Measurements from ENCODE around the gene TAF3.

The TAF3 gene

GRCh38 chr10:8057636-8058273 lies 239.4 kb downstream of the TAF3 start:
- peak; percentile 71 for DNase-seq (ENCODE audit: low spot score)

GRCh38 chr10:8058274-8059111 lies 240.2 kb downstream of the TAF3 start:
- no peak for DNase-seq (ENCODE audit: low spot score)

- DNase-seq (ENCODE audit: low spot score) = no peak
Observed at GRCh38 chr10:8059191-8059936, 241.1 kb downstream of the TAF3 start.

DNA sequence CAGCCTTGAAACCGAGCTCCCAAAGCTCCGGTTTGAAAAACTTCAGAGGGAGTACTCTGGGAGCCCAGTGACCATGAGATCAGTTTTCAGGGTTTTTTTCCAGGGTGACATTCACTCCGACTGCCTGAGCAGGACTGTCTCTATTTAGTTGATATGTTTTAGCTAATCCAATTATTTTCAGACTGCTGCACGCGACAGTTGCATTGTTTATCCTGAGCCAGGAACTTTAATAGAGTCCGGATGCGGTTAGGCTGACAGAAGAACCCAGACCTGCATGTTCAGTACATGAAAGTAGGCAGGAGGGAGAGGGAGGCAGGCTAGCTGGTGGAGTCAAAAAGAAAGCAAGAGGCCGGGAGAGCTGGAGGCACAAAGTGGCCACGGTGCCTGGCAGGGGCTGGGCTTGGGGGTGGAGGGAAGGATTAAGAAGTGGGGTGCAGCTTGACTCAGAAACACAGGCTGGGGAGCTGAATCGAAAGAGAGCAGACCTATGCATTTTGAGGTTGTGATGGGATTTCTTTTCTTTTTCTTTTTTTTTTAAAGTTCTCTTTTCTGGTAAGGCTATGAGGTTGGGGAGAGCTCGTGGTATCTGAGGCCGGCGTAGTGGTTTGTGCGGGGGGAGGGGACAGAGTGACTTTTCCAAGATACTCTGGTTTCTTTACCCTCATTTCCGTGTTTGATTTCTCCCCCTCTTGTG lies 241.9 kb downstream of the TAF3 start:
- peak; percentile 80 for DNase-seq (ENCODE audit: low spot score)

DNA sequence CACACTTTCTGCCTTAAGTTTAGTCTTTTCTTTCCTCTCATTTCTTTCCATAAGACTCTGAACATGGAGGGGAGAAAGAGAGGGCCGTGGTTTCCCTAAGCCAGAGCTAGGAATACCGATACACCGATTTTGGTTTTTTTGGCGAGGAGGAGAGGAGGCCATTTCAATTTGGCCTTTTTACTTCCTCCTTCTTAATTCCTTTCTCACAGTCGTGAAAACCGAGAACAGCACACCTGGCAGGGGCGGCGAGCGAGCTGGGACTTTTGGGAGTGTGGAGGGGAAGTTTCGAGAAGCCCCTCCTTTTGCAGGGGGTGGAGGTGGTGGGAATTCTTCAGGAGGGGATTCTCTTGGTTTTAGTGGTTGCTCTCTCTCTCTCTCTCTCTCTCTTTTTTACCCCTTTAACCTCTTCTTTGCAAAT lies 242.4 kb downstream of the TAF3 start:
- no peak for DNase-seq (ENCODE audit: low spot score)

GRCh38 chr10:8061274-8062211 lies 243.2 kb downstream of the TAF3 start:
- peak; percentile 82 for DNase-seq (ENCODE audit: low spot score)

GRCh38 chr10:8063128-8063908 lies 245.0 kb downstream of the TAF3 start:
- DNase-seq (ENCODE audit: low spot score) = no peak

GRCh38 chr10:8063935-8064334 lies 245.6 kb downstream of the TAF3 start:
- no peak for DNase-seq (ENCODE audit: low spot score)

DNA sequence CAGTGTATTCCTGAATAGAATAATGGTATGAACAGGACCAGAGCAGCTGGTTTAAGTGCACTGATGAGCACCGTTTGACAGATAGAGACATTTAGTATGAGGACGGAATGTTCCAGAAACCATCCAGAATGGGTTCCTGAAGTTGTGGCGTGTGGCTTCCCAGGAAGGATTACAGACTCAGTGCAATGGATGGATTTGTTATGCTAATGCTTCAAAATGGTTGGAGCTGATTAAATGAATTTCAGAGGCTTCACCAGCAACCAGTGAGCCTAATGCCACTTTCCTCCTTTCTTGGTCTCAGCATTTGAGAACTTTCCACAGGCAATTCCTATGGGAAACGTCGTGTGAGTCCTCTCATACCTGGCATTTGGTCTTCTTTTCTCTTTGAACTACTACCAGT lies 246.1 kb downstream of the TAF3 start:
- DNase-seq (ENCODE audit: low spot score) = no peak

DNA sequence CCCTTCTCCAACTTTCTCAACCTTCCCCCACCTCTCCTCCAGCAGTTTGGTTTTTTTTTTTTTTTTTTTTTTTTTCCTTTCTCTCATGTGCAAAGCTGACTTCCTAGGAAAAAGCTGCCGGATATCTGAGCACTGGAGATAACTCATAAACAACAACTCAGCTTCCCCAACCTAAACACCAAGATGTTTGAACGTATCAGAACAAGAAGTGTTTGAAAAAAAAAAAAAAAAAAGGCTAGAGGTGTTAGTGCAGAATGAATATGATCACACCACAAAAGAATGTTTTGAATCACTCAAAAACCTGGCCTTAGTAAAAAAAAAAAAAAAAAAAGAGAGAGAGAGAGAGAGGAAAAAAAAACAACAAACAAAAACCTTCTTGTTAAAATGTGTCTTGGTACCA lies 247.3 kb downstream of the TAF3 start:
- DNase-seq (ENCODE audit: low spot score) = no peak

- no peak for DNase-seq (ENCODE audit: low spot score)
Observed at GRCh38 chr10:8066124-8066523, 247.8 kb downstream of the TAF3 start.

Data from SK-N-DZ (cell line).